Neural cell (in vitro differentiated cells): ENCODE data around the gene CEP128. TPM values are rescaled to one million over a fixed set of nuclear protein-coding genes. Genes with fewer than 3 reads are reported as not detected.

Source experiments
- H2AFZ ChIP-seq: fragments of 200-600, 300-800 bp; sonication (generic), shearing (Covaris generic); 2 replicates; pipeline ENCODE4 v1.6.0; 2014; ENCODE audit warnings: low read depth, mild to moderate bottlenecking, antibody characterized with exemption, low read length, moderate library complexity
- H3F3A ChIP-seq: fragments of 200-600 bp; shearing (Covaris generic); 2 replicates; pipeline ENCODE4 v1.6.1; 2016; ENCODE audit warnings: mild to moderate bottlenecking, moderate library complexity, mixed read lengths, antibody characterized with exemption, low read length; ENCODE audit not compliant: insufficient read depth, poor library complexity, severe bottlenecking
- H3K27ac ChIP-seq: fragments of 200-600, 300-800 bp; sonication (generic), shearing (Covaris generic); 2 replicates; pipeline ENCODE4 v1.5.1; 2014; ENCODE audit warnings: mild to moderate bottlenecking, low read length, moderate library complexity
- H3K27me3 ChIP-seq: fragments of 300-800, 200-600 bp; sonication (generic), shearing (Covaris generic); 2 replicates; pipeline ENCODE4 v1.6.0; 2014; ENCODE audit warnings: mild to moderate bottlenecking, low read depth, low read length, moderate library complexity; ENCODE audit not compliant: insufficient read depth
- H3K36me3 ChIP-seq: fragments of 300-800, 200-600 bp; sonication (generic), shearing (Covaris generic); 2 replicates; pipeline ENCODE4 v1.5.1; 2014; ENCODE audit warnings: mild to moderate bottlenecking, antibody characterized with exemption, low read length, moderate library complexity; ENCODE audit not compliant: insufficient read depth
- H3K4me2 ChIP-seq: fragments of 300-800, 200-600 bp; sonication (generic), shearing (Covaris generic); 2 replicates; pipeline ENCODE4 v1.6.0; 2014; ENCODE audit warnings: mild to moderate bottlenecking, low read length
- H3K4me3 ChIP-seq: fragments of 300-800, 200-600 bp; sonication (generic), shearing (Covaris generic); 2 replicates; pipeline ENCODE4 v1.5.1; 2014; ENCODE audit warnings: mild to moderate bottlenecking, low read length, moderate library complexity
- H3K79me2 ChIP-seq: fragments of 200-600 bp; shearing (Covaris generic); replicated peaks from 2 replicates; pipeline ENCODE4 v1.6.0; 2014; ENCODE audit warnings: mild to moderate bottlenecking, low read length, moderate library complexity; ENCODE audit not compliant: insufficient read depth
- H3K9ac ChIP-seq: fragments of 300-800, 200-600 bp; sonication (generic), shearing (Covaris generic); 2 replicates; pipeline ENCODE4 v1.6.1; 2016; ENCODE audit warnings: mild to moderate bottlenecking, low read length, mixed read lengths
- H3K9me2 ChIP-seq: fragments of 200-600 bp; shearing (Covaris generic); 2 replicates; pipeline ENCODE4 v1.6.1; 2016; ENCODE audit warnings: mild to moderate bottlenecking, low read length, mixed read lengths; ENCODE audit not compliant: insufficient read depth
- H3K9me3 ChIP-seq: fragments of 200-600, 300-800 bp; sonication (generic), shearing (Covaris generic); 2 replicates; pipeline ENCODE4 v1.6.1; 2016; ENCODE audit warnings: mild to moderate bottlenecking, mixed run types, low read length, moderate library complexity, mixed read lengths
- H4K20me1 ChIP-seq: fragments of 200-600 bp; shearing (Covaris generic); 2 replicates; pipeline ENCODE4 v1.6.1; 2016; ENCODE audit warnings: mild to moderate bottlenecking, mixed run types; ENCODE audit not compliant: insufficient read depth
- CTCF ChIP-seq: fragments of 450-650 bp; IDR thresholded peaks from 2 replicates; pipeline ENCODE4 v1.5.1; 2014; ENCODE audit warnings: antibody characterized with exemption, mild to moderate bottlenecking, moderate library complexity; ENCODE audit not compliant: poor library complexity, severe bottlenecking
- EP300 ChIP-seq: fragments of 450-650 bp; conservative IDR thresholded peaks from 2 replicates; pipeline ENCODE4 v1.6.1; 2014; ENCODE audit warnings: antibody characterized with exemption, mild to moderate bottlenecking, moderate library complexity; ENCODE audit not compliant: poor library complexity, severe bottlenecking
- EZH2 ChIP-seq: fragments of 200-600, 300-800 bp; shearing (Covaris generic), sonication (generic); IDR thresholded peaks from 2 replicates; pipeline ENCODE4 v1.6.1; 2014; ENCODE audit warnings: antibody characterized with exemption, low read length, borderline replicate concordance, mild to moderate bottlenecking; ENCODE audit not compliant: insufficient read depth, poor library complexity, severe bottlenecking
- MXI1 ChIP-seq: fragments of 450-650 bp; conservative IDR thresholded peaks from 2 replicates; pipeline ENCODE4 v1.6.1; 2014; ENCODE audit warnings: antibody characterized with exemption, mild to moderate bottlenecking; ENCODE audit not compliant: poor library complexity, severe bottlenecking
- POLR2AphosphoS5 ChIP-seq: IDR thresholded peaks from 2 replicates; pipeline ENCODE4 v1.6.1; 2012
- RAD21 ChIP-seq: fragments of 450-650 bp; conservative IDR thresholded peaks from 2 replicates; pipeline ENCODE4 v1.6.1; 2014; ENCODE audit warnings: antibody characterized with exemption, mild to moderate bottlenecking, moderate library complexity
- REST ChIP-seq: IDR thresholded peaks from 2 replicates; pipeline ENCODE4 v1.6.1; 2012; ENCODE audit warnings: borderline replicate concordance
- SMC3 ChIP-seq: fragments of 450-650 bp; conservative IDR thresholded peaks from 2 replicates; pipeline ENCODE4 v1.6.1; 2014; ENCODE audit warnings: antibody characterized with exemption, mild to moderate bottlenecking, moderate library complexity; ENCODE audit not compliant: poor library complexity
- TAF1 ChIP-seq: IDR thresholded peaks from 2 replicates; pipeline ENCODE4 v1.6.1; 2012; ENCODE audit warnings: low read depth
- polyA plus RNA-seq: library from polyadenylated mRNA; depleted of rRNA; stranded (reverse); fragments of >200 nt; gene quantifications from 2 replicates; pipeline ENCODE4 v1.2.3, GENCODE V29; 2014

CEP128 gene
- polyA plus RNA-seq, 1 donor from 2014 or later, result 5.5 TPM

- Histone ChIP-seq H3K9ac (no peak overlapping the region), H3K27ac (no peak overlapping the region)
Measured at GRCh38 chr14:80862983-80863382, 78.6 kb downstream of the CEP128 start.

GRCh38 chr14:80862541-80862940 lies 79.0 kb downstream of the CEP128 start:
- Histone ChIP-seq H3K4me3 (no peak overlapping the region), H2AFZ (no peak overlapping the region), H4K20me1 (no peaks in the 10 kb centered on the region), H3K79me2 (no peaks in the 10 kb centered on the region), H3K27me3 (no peaks in the 10 kb centered on the region), H3K4me2 (no peak overlapping the region), H3K27ac (no peak overlapping the region), H3F3A (no peaks in the 10 kb centered on the region), H3K9me3 (no peaks in the 10 kb centered on the region), H3K9me2 (no peaks in the 10 kb centered on the region), H3K9ac (no peak overlapping the region), H3K36me3 (no peaks in the 10 kb centered on the region)
- no peak for TF ChIP-seq RAD21
- no peak for TF ChIP-seq SMC3
- TF ChIP-seq TAF1, result no peak
- TF ChIP-seq EP300, result no peak
- TF ChIP-seq CTCF, result no peak
- TF ChIP-seq MXI1, result no peak
- TF ChIP-seq EZH2, result no peak
- no peak for TF ChIP-seq REST
- TF ChIP-seq POLR2AphosphoS5, result no peak

More at GRCh38 chr14:80862983-80863382, 78.6 kb downstream of the CEP128 start:
- Histone ChIP-seq H3K9me3 (peaks cover 2% of the 10 kb centered on the region), H3K4me3 (no peak overlapping the region), H3K36me3 (no peaks in the 10 kb centered on the region), H3K9me2 (no peaks in the 10 kb centered on the region), H3K79me2 (no peaks in the 10 kb centered on the region), H4K20me1 (no peaks in the 10 kb centered on the region), H3F3A (no peaks in the 10 kb centered on the region), H3K27me3 (no peaks in the 10 kb centered on the region), H2AFZ (no peak overlapping the region), H3K4me2 (no peak overlapping the region)
- no peak for TF ChIP-seq POLR2AphosphoS5
- TF ChIP-seq RAD21, result peak; percentile 59
- TF ChIP-seq EP300, result no peak
- peak; percentile 53 for TF ChIP-seq CTCF
- peak; percentile 59 for TF ChIP-seq SMC3
